GM19328 (cell line): ENCODE results near the gene IL11RA.

Experiments
- ATAC-seq: cut with Tn5 transposase; IDR thresholded peaks from one replicate; pipeline ENCODE4 v1.9.1; 2021; ENCODE audit warnings: mild to moderate bottlenecking, moderate library complexity; ENCODE audit not compliant: unreplicated experiment

Gene IL11RA

DNA sequence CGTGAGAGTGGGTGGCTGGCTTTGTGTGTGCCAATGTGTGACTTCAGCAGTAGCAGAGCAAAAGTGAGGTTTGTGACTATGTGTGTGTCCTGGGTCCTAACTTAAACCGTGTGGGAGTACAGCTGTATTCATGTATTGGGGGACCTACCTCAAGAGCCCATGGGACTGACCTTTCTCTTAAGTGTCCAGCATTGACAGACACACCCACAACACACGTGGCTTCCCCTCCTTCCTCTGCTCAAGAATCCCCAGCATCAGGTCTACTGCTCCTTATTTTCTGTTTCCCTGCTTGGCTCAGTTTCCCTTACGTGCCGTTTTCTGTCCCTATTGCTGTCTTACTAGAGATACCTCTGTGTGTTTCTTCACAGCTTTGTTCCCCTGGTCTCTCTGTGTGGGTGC is 616 bp downstream of the IL11RA start:
- no peak for ATAC-seq

DNA sequence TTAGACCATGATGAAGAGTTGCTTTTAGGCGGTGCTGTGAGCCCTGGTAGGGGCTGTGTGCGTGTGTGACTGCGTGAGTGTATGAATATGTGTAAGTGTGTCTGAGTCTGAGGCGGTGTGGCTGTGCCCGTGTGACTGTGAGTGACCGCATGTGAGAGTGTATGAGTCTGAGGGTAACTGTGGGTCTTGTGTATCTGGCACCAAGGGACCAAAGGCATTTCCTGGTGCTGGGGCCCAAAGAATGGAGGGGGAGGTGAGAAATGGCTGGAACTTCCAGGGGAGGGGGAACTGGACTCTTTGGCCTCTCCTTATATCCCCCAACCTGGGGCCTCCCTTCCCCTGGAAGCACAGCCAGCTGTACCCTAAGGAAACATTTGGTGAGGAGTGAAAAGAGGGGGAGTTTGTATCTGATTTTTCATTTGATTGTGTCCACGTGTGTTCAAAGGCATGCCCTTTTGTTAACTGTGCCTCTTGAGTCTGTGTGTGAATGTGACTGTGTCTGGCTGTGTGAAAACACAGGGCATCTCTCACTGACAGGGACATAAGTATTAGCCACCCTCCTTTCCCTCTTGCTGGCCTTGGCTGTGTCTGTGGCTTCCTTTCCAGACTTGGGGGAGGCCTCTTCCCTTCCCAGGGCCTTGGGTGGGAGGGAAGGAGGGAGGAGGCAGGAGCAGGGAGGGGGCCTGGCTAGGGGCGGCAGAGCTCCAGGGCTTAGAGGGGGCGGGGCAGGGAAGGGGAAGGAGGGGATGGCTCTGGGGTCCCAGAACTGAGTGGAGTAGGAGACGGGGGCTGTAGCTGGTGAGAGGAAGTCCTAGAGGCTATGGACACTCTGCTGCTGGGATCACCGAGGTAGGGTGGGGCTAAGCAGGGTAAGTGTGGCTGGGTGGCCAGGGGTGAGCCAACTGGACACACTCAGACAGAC is 1.4 kb downstream of the IL11RA start:
- no peak for ATAC-seq

- ATAC-seq, result no peak
Observed at GRCh38 chr9:34654323-34655051, 2.5 kb downstream of the IL11RA start.

DNA sequence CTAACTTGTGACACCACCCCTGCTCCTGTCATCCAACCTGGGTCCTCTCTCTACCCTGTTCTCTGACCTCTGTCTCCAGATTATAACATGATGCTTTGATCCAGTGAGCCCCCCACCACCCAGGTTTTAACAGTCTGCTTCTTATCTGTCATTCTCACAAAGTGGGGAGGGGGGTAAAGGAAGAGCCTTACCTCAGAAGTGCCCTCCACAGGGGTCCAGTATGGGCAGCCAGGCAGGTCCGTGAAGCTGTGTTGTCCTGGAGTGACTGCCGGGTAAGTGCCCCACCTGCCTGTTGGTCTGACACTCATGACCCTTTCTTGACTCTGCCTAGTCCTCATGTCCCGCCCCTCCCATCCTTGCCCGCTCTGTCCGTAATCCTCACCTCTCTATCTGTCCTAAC is 3.4 kb downstream of the IL11RA start:
- ATAC-seq, result no peak

GRCh38 chr9:34656992-34657391 is 5.0 kb downstream of the IL11RA start:
- ATAC-seq, result no peak

DNA sequence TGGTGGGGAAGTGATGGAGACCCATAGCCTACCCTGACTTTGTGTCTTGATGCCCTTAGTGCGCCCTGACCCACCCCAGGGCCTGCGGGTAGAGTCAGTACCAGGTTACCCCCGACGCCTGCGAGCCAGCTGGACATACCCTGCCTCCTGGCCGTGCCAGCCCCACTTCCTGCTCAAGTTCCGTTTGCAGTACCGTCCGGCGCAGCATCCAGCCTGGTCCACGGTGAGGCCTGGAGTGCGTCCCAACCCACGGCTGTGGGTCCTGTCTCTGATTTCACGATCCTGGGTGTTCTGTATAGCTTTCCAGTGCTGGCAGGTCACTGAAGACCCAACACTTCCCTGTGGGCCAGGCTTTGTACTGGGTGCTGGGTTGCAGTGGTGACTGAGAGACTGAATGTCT is 6.5 kb downstream of the IL11RA start:
- ATAC-seq, result no peak

GRCh38 chr9:34659592-34660253 is 7.7 kb downstream of the IL11RA start:
- no peak for ATAC-seq

GRCh38 chr9:34662526-34663302 is 10.7 kb downstream of the IL11RA start, which contains the start of gene CCL27:
Gene CCL27, minus strand, starts transcription at chr9:34662657. Its CDS starts 24 bp downstream, at chr9:34662633.
- no peak for ATAC-seq

- ATAC-seq, result no peak
Observed at GRCh38 chr9:34663303-34663605, 11.3 kb downstream of the IL11RA start.

GRCh38 chr9:34664281-34665066 is 12.5 kb downstream of the IL11RA start:
- ATAC-seq, result peak; percentile 41

GRCh38 chr9:34665067-34665380 is 13.0 kb downstream of the IL11RA start:
- no peak for ATAC-seq

DNA sequence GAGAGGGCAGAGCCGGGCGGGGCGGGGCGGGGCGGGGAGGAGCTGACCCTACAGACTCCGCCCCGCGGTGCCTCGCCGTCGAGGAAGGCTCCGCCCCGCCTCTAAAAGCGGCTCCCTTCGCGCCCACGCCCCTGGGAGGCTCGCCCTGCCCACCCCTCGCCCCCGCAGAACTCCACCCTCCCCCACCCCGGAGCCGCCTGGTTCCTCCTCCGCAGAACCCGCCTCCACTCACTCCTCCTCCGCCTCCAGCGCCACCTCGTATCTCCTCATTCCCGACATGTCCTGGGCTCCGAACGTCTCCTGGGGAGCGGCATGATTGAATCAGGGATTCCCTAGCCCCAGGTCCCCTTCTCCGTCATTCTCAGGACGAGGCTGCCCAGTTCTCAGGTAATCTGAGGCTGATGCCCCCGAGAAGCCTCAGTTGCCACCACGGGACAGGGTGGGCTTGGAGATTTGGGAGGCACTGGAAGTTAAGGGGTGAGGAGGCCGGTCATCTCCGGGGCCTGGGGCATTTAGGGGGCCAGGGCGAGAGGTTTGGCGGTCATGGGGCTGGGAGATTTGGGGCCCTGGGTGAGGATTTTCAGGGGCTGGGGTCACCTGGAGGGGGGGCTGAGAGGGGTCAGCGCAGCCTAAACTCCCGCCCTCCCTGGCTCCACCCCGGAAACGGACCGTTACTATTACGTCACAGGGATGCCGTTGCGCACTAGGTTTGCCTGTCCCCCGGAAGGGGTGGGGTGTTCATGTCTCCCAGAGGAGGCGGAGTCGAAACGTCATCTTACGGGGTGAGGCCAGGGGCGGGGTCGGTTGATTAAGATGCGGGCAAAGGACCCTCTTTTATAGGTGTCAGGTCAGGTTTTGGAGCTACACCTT is 13.6 kb downstream of the IL11RA start:
- ATAC-seq, result peak; percentile 67

- ATAC-seq, result no peak
Observed at GRCh38 chr9:34669809-34670562, 18.0 kb downstream of the IL11RA start.

DNA sequence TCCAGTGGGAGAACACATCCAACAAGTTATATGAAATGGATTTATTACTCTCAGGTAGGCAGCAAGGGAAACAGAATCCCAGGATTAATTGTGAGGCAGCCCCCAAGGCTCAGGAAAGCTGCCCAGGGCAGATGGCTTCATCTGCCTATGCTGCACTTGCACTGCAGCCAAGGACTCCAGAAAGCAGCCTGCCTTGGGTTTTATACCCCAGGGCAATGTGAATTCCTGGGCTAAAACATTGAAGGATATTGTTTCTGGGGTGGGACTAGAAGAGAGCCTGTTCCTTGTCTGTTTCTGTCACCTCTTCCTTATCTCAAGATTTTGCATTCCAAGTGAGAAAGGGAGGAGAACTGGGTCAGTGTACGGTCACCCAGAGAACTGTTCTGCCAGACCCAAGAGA is 19.3 kb downstream of the IL11RA start:
- ATAC-seq, result no peak

- no peak for ATAC-seq
Observed at GRCh38 chr9:34674440-34674839, 22.5 kb downstream of the IL11RA start.

- ATAC-seq, result no peak
Observed at GRCh38 chr9:34675048-34675714, 23.2 kb downstream of the IL11RA start.

DNA sequence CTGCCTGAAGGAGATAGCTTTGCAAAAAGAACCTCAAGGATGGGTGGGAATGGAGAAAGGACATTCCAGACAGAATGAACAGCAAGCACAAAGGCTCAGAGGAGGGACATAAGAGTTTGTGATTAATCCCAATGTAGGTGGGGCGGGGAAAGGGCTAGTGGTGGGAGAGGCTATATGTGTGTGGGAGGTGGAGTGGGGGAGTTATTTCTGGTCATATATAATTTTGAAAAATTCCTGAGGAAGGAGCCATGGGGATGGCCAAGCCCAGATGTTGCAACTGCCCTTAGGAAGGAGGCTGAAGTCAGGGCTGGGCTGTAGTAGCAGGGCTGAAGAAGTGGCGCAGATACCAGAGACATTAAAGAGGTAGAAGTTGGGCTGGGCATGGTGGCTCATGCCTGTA is 23.9 kb downstream of the IL11RA start:
- no peak for ATAC-seq

GRCh38 chr9:34684145-34684544 is 32.2 kb downstream of the IL11RA start:
- no peak for ATAC-seq
